SK-N-SH treated with all-trans-retinoic acid at 6 μM for 48 hours (cell line): ENCODE measurements around the gene PRRC2A.

Experiments
- ATAC-seq: fragments of 200-7000 bp; cut with Tn5 transposase; 3 replicates; pipeline ENCODE4 v1.9.1; 2020; ENCODE audit warnings: mild to moderate bottlenecking, moderate library complexity
- ARNTL ChIP-seq: fragments of 450-650 bp; formaldehyde crosslinking; IDR thresholded peaks from 2 replicates; pipeline ENCODE4 v1.5.0; 2020; ENCODE audit warnings: low read depth, mild to moderate bottlenecking, moderate library complexity, borderline replicate concordance
- BACH2 ChIP-seq: fragments of 250-450 bp; sonication (Bioruptor Pico); IDR thresholded peaks from 2 replicates; pipeline ENCODE4 v1.9.0; 2021; ENCODE audit warnings: mild to moderate bottlenecking, borderline replicate concordance
- CSDC2 ChIP-seq: fragments of 250-450 bp; sonication (Bioruptor Pico); IDR thresholded peaks from 2 replicates; pipeline ENCODE4 v1.5.0; 2020; ENCODE audit warnings: mild to moderate bottlenecking, moderate library complexity
- ESRRG ChIP-seq: fragments of 250-450 bp; sonication (Bioruptor Pico); IDR thresholded peaks from 2 replicates; pipeline ENCODE4 v1.6.1; 2021; ENCODE audit warnings: mild to moderate bottlenecking
- GLIS3 ChIP-seq: fragments of 250-450 bp; sonication (Bioruptor Pico); IDR thresholded peaks from 2 replicates; pipeline ENCODE4 v1.5.0; 2020; ENCODE audit warnings: mild to moderate bottlenecking, moderate library complexity
- ISL1 ChIP-seq: fragments of 250-450 bp; sonication (Bioruptor Pico); IDR thresholded peaks from 2 replicates; pipeline ENCODE4 v2.1.2; 2022; ENCODE audit warnings: mild to moderate bottlenecking, moderate library complexity
- OSR1 ChIP-seq: fragments of 250-450 bp; sonication (Bioruptor Pico); IDR thresholded peaks from 2 replicates; pipeline ENCODE4 v1.8.0; 2022; ENCODE audit warnings: moderate library complexity, mild to moderate bottlenecking, inconsistent platforms
- PPARA ChIP-seq: fragments of 250-450 bp; sonication (Bioruptor Pico); IDR thresholded peaks from 2 replicates; pipeline ENCODE4 v1.5.0; 2020; ENCODE audit warnings: mild to moderate bottlenecking, borderline replicate concordance
- SNAI2 ChIP-seq: fragments of 250-450 bp; sonication (Bioruptor Pico); IDR thresholded peaks from 2 replicates; pipeline ENCODE4 v1.5.0; 2020; ENCODE audit warnings: mild to moderate bottlenecking, moderate library complexity
- TCF4 ChIP-seq: fragments of 250-450 bp; sonication (Bioruptor Pico); IDR thresholded peaks from 2 replicates; pipeline ENCODE4 v1.8.0; 2021; ENCODE audit warnings: mild to moderate bottlenecking, moderate library complexity, borderline replicate concordance
- ZC3H10 ChIP-seq: fragments of 250-450 bp; sonication (Bioruptor Pico); IDR thresholded peaks from 2 replicates; pipeline ENCODE4 v1.5.1; 2021; ENCODE audit warnings: mild to moderate bottlenecking, moderate library complexity
- ZFP3 ChIP-seq: fragments of 250-450 bp; sonication (Bioruptor Pico); IDR thresholded peaks from 2 replicates; pipeline ENCODE4 v1.5.0; 2020; ENCODE audit warnings: mild to moderate bottlenecking, moderate library complexity
- ZNF565 ChIP-seq: fragments of 450-650 bp; formaldehyde crosslinking; conservative IDR thresholded peaks from 2 replicates; pipeline ENCODE4 v1.5.0; 2020; ENCODE audit warnings: low read depth, mild to moderate bottlenecking, moderate library complexity
- ZNF70 ChIP-seq: fragments of 450-650 bp; formaldehyde crosslinking; IDR thresholded peaks from 2 replicates; pipeline ENCODE4 v1.5.0; 2020; ENCODE audit warnings: mild to moderate bottlenecking, moderate library complexity
- ZNF8 ChIP-seq: fragments of 450-650 bp; formaldehyde crosslinking; IDR thresholded peaks from 2 replicates; pipeline ENCODE4 v1.5.0; 2020; ENCODE audit warnings: mild to moderate bottlenecking, moderate library complexity
- TF ChIP-seq, protein P1 (sequence below): fragments of 250-450 bp; sonication (Bioruptor Pico); IDR thresholded peaks from 2 replicates; pipeline ENCODE4 v1.8.0; 2020; ENCODE audit warnings: mild to moderate bottlenecking, moderate library complexity, borderline replicate concordance
- TF ChIP-seq, protein P2 (sequence below): fragments of 250-450 bp; sonication (Bioruptor Pico); IDR thresholded peaks from 2 replicates; pipeline ENCODE4 v1.8.0; 2021; ENCODE audit warnings: low read depth, mild to moderate bottlenecking, moderate library complexity, borderline replicate concordance
- TF ChIP-seq, protein P3 (sequence below): fragments of 250-450 bp; sonication (Bioruptor Pico); IDR thresholded peaks from 2 replicates; pipeline ENCODE4 v1.5.1; 2021; ENCODE audit warnings: mild to moderate bottlenecking, moderate library complexity
- TF ChIP-seq, protein P4 (sequence below): fragments of 250-450 bp; sonication (Bioruptor Pico); IDR thresholded peaks from 2 replicates; pipeline ENCODE4 v1.5.0; 2020; ENCODE audit warnings: mild to moderate bottlenecking, moderate library complexity
- TF ChIP-seq, protein P5 (sequence below): fragments of 250-450 bp; sonication (Bioruptor Pico); IDR thresholded peaks from 2 replicates; pipeline ENCODE4 v1.5.1; 2020; ENCODE audit warnings: low read depth, mild to moderate bottlenecking, moderate library complexity

PRRC2A gene

DNA sequence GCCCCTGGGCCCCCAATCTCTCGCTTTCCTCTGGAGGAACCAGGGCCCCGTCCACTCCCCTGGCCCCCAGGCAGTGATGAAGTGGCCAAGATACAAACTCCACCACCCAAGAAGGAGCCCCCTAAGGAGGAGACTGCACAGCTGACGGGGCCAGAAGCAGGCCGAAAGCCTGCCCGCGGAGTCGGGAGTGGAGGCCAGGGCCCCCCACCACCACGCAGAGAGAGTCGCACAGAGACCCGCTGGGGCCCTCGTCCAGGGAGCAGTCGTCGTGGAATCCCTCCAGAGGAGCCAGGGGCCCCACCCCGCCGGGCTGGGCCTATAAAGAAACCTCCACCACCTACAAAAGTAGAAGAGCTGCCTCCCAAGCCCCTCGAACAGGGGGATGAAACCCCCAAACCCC lies 10.7 kb downstream of the PRRC2A start:
- TF ChIP-seq, protein P1, sequence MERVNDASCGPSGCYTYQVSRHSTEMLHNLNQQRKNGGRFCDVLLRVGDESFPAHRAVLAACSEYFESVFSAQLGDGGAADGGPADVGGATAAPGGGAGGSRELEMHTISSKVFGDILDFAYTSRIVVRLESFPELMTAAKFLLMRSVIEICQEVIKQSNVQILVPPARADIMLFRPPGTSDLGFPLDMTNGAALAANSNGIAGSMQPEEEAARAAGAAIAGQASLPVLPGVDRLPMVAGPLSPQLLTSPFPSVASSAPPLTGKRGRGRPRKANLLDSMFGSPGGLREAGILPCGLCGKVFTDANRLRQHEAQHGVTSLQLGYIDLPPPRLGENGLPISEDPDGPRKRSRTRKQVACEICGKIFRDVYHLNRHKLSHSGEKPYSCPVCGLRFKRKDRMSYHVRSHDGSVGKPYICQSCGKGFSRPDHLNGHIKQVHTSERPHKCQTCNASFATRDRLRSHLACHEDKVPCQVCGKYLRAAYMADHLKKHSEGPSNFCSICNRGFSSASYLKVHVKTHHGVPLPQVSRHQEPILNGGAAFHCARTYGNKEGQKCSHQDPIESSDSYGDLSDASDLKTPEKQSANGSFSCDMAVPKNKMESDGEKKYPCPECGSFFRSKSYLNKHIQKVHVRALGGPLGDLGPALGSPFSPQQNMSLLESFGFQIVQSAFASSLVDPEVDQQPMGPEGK (CRISPR knock-in tag), result no peak
- TF ChIP-seq SNAI2 (CRISPR knock-in tag), result no peak
- TF ChIP-seq ISL1 (CRISPR knock-in tag), result no peak
- TF ChIP-seq CSDC2, result no peak
- TF ChIP-seq OSR1 (CRISPR knock-in tag), result no peak
- TF ChIP-seq, protein P2, sequence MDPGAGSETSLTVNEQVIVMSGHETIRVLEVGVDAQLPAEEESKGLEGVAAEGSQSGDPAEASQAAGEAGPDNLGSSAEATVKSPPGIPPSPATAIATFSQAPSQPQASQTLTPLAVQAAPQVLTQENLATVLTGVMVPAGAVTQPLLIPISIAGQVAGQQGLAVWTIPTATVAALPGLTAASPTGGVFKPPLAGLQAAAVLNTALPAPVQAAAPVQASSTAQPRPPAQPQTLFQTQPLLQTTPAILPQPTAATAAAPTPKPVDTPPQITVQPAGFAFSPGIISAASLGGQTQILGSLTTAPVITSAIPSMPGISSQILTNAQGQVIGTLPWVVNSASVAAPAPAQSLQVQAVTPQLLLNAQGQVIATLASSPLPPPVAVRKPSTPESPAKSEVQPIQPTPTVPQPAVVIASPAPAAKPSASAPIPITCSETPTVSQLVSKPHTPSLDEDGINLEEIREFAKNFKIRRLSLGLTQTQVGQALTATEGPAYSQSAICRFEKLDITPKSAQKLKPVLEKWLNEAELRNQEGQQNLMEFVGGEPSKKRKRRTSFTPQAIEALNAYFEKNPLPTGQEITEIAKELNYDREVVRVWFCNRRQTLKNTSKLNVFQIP (CRISPR knock-in tag), result no peak
- TF ChIP-seq ZNF565 (CRISPR knock-in tag), result no peak
- no peak for TF ChIP-seq ZNF8
- TF ChIP-seq, protein P3, sequence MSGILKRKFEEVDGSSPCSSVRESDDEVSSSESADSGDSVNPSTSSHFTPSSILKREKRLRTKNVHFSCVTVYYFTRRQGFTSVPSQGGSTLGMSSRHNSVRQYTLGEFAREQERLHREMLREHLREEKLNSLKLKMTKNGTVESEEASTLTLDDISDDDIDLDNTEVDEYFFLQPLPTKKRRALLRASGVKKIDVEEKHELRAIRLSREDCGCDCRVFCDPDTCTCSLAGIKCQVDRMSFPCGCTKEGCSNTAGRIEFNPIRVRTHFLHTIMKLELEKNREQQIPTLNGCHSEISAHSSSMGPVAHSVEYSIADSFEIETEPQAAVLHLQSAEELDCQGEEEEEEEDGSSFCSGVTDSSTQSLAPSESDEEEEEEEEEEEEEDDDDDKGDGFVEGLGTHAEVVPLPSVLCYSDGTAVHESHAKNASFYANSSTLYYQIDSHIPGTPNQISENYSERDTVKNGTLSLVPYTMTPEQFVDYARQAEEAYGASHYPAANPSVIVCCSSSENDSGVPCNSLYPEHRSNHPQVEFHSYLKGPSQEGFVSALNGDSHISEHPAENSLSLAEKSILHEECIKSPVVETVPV (CRISPR knock-in tag), result no peak
- no peak for TF ChIP-seq ARNTL (CRISPR knock-in tag)
- TF ChIP-seq ZFP3 (CRISPR knock-in tag), result no peak
- TF ChIP-seq ZC3H10 (CRISPR knock-in tag), result no peak
- TF ChIP-seq, protein P4, sequence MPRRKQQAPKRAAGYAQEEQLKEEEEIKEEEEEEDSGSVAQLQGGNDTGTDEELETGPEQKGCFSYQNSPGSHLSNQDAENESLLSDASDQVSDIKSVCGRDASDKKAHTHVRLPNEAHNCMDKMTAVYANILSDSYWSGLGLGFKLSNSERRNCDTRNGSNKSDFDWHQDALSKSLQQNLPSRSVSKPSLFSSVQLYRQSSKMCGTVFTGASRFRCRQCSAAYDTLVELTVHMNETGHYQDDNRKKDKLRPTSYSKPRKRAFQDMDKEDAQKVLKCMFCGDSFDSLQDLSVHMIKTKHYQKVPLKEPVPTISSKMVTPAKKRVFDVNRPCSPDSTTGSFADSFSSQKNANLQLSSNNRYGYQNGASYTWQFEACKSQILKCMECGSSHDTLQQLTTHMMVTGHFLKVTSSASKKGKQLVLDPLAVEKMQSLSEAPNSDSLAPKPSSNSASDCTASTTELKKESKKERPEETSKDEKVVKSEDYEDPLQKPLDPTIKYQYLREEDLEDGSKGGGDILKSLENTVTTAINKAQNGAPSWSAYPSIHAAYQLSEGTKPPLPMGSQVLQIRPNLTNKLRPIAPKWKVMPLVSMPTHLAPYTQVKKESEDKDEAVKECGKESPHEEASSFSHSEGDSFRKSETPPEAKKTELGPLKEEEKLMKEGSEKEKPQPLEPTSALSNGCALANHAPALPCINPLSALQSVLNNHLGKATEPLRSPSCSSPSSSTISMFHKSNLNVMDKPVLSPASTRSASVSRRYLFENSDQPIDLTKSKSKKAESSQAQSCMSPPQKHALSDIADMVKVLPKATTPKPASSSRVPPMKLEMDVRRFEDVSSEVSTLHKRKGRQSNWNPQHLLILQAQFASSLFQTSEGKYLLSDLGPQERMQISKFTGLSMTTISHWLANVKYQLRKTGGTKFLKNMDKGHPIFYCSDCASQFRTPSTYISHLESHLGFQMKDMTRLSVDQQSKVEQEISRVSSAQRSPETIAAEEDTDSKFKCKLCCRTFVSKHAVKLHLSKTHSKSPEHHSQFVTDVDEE (CRISPR knock-in tag), result no peak
- TF ChIP-seq PPARA, result no peak
- no peak for TF ChIP-seq BACH2 (CRISPR knock-in tag)
- no peak for TF ChIP-seq ESRRG (CRISPR knock-in tag)
- TF ChIP-seq GLIS3, result no peak
- TF ChIP-seq ZNF70 (CRISPR knock-in tag), result no peak
- TF ChIP-seq, protein P5, sequence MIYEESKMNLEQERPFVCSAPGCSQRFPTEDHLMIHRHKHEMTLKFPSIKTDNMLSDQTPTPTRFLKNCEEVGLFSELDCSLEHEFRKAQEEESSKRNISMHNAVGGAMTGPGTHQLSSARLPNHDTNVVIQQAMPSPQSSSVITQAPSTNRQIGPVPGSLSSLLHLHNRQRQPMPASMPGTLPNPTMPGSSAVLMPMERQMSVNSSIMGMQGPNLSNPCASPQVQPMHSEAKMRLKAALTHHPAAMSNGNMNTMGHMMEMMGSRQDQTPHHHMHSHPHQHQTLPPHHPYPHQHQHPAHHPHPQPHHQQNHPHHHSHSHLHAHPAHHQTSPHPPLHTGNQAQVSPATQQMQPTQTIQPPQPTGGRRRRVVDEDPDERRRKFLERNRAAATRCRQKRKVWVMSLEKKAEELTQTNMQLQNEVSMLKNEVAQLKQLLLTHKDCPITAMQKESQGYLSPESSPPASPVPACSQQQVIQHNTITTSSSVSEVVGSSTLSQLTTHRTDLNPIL (CRISPR knock-in tag), result no peak
- TF ChIP-seq TCF4 (CRISPR knock-in tag), result no peak
- TF ChIP-seq, all 23 proteins: peak for 0
- ATAC-seq, result no peak

DNA sequence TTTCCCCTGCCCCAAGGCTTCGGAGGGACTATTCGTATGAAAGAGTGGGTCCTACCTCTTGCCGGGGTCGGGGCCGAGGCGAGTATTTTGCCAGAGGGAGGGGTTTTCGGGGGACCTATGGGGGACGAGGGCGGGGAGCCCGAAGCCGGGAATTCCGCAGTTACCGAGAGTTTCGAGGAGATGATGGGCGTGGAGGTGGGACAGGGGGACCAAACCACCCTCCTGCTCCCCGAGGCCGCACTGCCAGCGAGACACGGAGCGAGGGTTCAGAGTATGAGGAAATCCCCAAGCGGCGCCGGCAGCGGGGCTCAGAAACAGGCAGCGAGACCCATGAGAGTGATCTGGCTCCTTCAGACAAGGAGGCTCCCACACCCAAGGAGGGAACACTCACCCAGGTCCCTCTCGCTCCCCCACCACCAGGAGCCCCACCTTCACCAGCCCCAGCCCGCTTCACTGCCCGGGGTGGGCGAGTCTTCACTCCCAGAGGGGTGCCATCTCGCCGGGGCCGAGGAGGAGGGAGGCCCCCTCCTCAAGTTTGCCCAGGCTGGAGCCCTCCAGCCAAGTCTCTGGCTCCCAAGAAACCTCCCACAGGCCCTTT lies 11.3 kb downstream of the PRRC2A start:
- TF ChIP-seq ZNF8 (no peak), ZC3H10 (CRISPR knock-in tag) (no peak)
- TF ChIP-seq, protein P3 (CRISPR knock-in tag), result no peak
- no peak for ATAC-seq
